ENCODE data around the gene ZBTB48.

The ZBTB48 gene

GRCh38 chr1:6614019-6614928 lies 34.5 kb downstream of the ZBTB48 start:
- peak; percentile 63 for DNase-seq

DNA sequence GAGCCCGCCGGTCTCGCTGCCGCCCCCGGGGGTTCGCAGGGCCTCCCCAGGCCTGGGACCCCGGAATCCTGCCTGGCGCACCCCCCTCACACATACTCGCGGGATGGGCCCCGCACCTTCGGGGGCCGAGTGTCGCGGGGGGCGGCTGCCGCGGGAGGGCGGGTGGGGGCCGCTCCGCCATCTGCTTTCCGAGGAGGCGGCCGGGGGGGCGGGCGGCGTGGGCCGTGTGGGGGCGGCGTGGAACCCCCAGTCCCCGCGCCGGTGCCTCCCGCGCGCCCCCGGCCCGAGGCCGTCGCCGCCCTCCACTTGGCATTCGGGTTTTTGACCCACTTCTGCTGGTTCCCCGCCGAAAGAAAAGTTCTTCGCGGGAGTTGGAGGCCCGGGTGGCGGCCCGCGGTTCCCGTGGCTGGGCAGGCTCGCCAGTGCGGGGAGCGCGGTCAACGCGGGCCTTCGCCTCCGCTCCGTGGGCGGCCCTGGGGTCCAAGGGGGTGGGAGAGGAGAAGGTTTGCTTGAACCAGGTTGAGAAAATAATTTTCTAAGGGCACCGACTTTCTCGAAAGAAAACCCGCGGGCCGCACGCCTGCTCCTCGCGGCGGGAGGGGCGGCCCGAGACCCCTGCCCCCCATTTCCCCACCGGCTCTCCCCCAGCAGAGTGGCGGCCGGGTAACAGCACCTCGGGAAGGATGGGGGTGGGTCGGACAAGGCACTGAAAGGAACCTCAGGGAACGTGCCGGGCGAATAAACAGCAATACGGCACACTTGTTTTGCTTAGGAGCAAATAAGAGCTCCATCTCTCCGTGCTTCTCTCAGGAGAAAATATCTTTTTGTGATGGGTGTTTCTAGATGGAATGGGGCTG lies 35.4 kb downstream of the ZBTB48 start:
- no peak for DNase-seq

GRCh38 chr1:6619045-6619444 lies 39.3 kb downstream of the ZBTB48 start:
- DNase-seq, result no peak

DNA sequence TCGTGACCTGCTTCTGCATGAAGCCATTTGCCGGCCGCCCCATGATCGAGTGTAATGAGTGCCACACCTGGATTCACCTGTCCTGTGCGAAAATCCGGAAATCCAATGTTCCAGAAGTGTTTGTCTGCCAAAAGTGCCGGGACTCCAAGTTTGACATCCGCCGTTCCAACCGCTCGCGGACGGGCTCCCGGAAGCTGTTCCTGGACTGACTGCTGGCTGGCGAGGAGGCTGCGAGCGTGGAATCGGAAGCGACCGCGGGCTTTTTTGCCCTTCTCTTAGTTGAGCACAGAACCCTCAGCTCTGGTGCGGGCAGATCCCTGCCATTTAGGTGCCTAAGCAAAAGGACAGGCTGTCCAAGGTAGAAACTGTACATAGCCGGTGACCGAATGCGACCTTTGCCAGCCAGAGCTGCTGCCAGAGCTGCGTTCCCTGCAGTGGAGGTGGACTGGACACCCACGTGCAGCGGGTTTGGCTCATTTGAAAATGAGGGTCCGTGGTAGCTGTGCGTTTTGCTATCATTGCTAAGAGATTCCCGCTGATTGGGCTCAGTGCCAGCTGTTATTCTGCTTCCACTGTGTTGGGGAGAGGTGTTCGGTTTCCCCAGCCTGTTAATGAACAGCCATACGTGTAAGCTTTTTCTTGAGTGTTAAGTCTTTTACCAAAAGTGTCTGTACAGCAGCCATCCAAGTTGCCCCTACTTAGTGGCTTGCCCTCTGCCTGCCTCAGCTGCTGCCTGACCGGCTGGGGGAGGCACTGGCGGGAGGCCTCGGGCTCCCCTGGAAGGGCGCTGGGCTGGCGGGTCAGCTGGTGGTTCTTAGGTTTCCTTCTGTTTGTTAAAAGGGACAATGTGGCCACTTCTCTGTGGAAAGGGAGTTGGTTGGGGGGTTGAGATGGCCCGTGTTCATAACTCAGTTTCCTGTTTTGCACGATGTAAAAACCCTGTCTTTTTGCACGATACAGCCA lies 41.9 kb downstream of the ZBTB48 start:
- DNase-seq, result no peak

GRCh38 chr1:6622396-6623152 lies 42.8 kb downstream of the ZBTB48 start:
- no peak for DNase-seq

- no peak for DNase-seq
Measured at GRCh38 chr1:6623269-6623965, 43.6 kb downstream of the ZBTB48 start.

GRCh38 chr1:6624710-6625583 lies 45.2 kb downstream of the ZBTB48 start, which contains the start of gene THAP3:
THAP3 (plus strand) TSS chr1:6624868; CDS start chr1:6625219, 351 bp downstream.
- peak; percentile 92 for DNase-seq

- peak; percentile 50 for DNase-seq
Measured at GRCh38 chr1:6625584-6626149, 45.9 kb downstream of the ZBTB48 start.

DNA sequence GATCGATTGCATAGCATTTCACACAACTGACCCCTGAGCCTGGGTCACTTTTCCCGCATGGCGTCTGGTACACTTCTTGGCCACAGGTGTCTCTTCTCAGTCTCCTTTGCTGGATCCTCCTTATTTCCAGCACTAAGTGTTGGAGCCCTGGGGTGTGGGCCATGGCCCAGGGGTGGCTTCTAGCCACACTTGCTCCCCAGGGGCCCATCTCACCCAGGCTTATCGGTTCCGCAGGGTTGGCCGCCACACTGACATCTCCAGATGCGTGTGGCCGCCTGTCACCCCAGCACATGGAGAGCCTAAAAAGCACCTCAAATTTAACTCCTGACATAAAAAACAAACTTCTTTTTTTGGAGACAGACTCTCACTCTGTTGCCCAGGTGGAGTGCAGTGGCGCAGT lies 47.2 kb downstream of the ZBTB48 start:
- no peak for DNase-seq

DNA sequence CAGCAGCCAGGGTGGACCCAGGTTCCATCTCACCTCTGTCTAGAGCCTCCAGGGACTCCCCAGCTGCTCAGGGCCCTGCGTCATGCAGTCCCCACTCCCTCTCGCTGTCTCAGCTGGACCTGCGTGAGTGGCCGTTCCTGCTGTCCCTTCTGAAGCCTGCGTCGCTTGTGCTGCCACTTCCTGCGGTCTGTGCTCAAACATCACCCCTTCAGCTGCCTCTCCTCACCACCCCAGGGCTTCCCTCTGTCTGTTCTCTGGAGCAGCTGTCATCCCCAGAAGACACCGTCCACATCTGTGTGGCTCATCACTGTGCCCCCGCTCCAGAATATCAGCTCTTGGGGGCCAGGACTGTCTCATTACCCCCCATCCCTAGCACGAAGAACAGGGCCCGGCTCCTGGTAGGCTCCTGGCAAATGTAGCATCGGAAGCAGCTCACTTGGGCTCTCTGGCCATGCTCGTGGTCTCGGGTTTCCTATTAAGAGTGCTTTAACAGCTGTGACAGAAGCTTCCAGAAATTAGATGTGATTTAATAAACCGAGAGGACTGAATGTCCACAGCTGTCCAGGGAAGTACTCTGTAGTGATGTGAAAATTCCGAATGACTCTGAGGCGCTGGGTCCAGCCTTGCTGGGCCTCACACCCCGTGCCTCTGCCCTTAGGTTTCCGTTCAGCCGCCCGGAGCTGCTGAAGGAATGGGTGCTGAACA lies 48.2 kb downstream of the ZBTB48 start:
- no peak for DNase-seq

DNA sequence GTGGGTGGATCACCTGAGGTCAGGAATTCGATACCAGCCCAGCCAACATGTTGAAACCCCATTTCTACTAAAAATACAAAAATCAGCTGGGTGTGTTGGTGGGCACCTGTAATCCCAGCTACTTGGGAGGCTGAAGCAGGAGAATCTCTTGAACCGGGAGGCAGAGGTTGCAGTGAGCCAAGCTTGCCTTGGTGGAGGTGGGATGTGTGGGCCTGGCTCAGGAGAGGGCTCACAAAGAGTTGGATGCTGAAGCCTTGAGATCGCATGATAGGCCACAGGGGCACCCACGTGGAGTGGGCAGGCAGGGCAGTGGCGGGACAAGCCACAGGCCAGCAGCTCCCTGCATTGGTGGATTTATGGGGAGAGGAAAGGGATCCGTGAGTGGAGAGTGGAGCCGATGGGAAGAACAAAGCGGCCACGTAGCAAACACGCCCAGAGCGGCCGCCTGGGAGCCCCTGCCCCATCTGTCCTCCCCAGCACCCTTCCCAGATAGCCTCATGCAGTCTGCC lies 49.2 kb downstream of the ZBTB48 start:
- DNase-seq, result no peak

DNA sequence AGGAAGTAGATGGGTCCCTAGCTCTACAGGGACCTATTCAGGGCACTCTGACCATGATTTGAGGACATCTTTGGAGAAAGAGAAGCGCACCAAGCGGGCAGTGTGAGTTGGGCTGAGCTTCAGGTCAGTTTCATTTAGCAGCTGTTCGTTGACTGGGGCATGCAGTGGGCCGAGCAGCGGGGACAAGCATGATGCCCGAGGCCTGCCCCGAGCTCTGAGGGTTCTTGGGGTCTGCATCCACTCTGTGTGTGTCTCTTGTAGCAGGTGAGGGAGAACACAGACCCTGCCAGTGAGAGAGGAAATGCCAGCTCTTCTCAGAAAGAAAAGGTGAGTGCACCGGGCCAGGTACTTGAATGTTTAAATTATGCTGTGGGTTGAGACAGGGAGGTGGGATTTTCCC lies 50.2 kb downstream of the ZBTB48 start:
- DNase-seq, result no peak

GRCh38 chr1:6631058-6631457 lies 51.3 kb downstream of the ZBTB48 start:
- DNase-seq, result no peak

DNA sequence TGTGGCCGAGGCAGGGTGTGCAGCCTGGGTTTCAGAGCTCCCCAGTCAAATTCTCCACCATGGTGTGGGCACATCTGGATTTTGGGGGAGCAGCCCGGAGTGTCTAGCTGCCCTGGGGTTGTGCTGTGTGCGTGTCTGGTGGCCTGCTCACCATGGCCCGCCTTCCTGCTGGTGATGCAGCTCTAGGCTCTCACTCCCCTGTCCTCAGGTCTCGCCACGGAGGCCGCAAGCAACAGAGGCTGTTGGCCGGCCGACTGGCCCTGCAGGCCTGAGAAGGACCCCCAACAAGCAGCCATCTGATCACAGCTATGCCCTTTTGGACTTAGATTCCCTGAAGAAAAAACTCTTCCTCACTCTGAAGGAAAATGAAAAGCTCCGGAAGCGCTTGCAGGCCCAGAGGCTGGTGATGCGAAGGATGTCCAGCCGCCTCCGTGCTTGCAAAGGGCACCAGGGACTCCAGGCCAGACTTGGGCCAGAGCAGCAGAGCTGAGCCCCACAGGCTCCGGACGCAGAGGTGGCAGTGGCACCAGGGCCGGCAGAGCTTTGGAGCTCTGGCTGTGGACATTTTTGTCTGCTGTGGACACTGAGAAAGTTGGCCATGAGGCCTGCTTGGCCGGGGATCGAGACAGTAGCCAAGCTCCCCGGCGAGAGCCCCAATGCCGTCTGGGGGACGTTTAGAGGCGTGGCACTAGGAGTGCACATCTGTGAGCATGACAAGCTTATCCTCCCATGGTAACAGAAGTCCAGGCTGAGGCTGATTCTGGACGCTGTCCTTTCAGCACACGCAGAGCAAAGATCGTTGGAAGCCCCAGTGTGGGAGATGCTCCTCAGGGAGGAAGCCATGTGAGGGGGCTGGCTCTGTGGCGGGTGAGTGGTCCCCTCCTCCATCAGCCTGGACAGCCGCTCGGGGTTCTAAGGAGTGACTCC lies 53.1 kb downstream of the ZBTB48 start:
- no peak for DNase-seq

DNA sequence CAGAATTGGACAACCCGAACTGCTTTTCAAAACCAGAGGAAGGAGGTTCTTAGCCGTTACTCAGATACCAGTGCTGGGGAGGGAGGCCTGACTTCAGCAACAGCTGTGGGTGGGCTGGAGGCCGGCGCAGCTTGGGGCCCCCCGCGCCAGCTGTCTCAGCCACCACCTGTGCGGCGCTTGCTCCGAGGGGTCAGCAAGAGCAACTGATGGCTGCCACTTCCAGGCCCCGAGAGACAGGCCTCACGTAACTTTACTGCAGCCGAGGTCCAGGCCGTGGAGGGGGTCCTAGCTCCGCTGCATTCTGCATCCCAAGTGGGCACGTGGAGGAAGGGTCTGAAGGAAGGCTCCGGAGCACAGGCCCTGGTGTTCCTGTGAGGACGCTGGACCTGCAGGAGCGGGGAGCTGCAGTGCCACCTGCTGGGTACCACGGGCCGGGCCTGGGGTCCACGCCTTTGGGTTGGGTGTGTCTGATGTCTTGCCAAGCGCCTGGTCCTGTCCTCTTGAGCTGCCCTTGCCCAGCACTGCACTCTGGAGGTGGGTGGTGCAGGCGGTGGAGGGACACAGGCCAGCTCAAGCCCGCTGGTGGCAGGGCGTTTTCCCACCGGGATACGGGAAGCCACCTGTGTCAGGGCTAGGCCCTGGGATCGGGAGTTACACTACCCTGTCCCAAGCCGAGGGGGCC lies 54.7 kb downstream of the ZBTB48 start:
- peak; percentile 72 for DNase-seq

GRCh38 chr1:6635161-6635909 lies 55.5 kb downstream of the ZBTB48 start:
- DNase-seq, result no peak
